Skeletal muscle satellite cell (primary cell): ENCODE results near the gene MYOD1.

Experiments
- H3K27me3 ChIP-seq: 2 replicates; pipeline ENCODE4 v1.7.0; 2013; ENCODE audit warnings: low read length; ENCODE audit not compliant: control insufficient read depth, insufficient read depth
- H3K36me3 ChIP-seq: 2 replicates; pipeline ENCODE4 v1.7.0; 2013; ENCODE audit warnings: mild to moderate bottlenecking, control low read depth, low read length; ENCODE audit not compliant: insufficient read depth
- H3K4me1 ChIP-seq: 2 replicates; pipeline ENCODE4 v1.7.0; 2013; ENCODE audit warnings: low read length; ENCODE audit not compliant: control insufficient read depth, insufficient read depth
- H3K4me2 ChIP-seq: 2 replicates; pipeline ENCODE4 v1.7.0; 2013; ENCODE audit warnings: mild to moderate bottlenecking, low read length
- H3K4me3 ChIP-seq: 2 replicates; pipeline ENCODE4 v1.7.0; 2013; ENCODE audit warnings: low read length
- H3K9ac ChIP-seq: 2 replicates; pipeline ENCODE4 v1.7.0; 2013; ENCODE audit warnings: mild to moderate bottlenecking, low read depth, low read length, moderate library complexity
- H3K9me3 ChIP-seq: replicated peaks from 2 replicates; pipeline ENCODE4 v1.7.0; 2013; ENCODE audit warnings: mild to moderate bottlenecking, control low read depth, low read length

The MYOD1 gene

DNA sequence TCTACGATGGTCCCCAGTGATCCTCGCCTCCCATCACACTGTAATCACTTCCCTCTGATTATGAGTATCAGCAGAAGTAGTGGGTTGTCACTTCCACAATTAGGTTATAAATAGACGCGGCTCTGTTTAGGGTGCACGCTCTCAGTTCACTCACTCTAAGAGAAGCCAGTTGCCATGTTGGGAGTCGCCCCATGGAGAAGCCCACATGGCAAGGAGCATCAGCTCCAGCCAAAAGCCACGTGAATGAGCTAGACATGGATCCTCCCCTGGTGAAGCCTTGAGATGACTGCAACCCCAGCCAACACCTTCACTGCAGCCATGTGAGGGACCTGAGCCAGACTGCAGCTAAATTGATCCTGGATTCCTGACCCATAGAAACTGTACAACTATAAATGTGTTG is 26.4 kb upstream of the MYOD1 start:
- no peak overlapping the region for H3K4me2 ChIP-seq
- H3K27me3 ChIP-seq, result peaks cover 16% of the 10 kb centered on the region
- H3K4me1 ChIP-seq, result peaks cover 15% of the 10 kb centered on the region
- no peak overlapping the region for H3K4me3 ChIP-seq
- no peak overlapping the region for H3K9ac ChIP-seq
- no peaks in the 10 kb centered on the region for H3K36me3 ChIP-seq
- H3K9me3 ChIP-seq, result no peaks in the 10 kb centered on the region

DNA sequence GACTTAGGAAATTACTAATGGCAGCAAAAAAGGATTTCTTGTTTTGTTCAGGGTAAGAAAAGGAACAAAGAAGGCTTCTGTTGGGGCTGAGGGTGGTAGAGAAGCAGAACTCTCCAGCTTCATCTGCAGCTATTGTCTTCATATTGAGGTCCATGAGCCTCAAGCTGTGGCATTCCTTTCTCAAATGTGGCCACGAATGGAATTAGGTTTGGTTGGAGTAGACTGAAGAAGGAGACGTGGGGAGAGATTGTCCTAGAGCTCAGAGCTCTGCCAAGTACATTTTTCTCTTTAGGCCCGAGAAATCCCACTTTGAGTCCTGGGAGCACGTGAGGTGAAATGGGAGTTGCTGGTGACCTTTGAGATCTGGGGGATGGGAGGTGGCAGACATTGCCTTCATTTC is 25.8 kb upstream of the MYOD1 start:
- no peak overlapping the region for H3K4me3 ChIP-seq
- H3K9me3 ChIP-seq, result no peaks in the 10 kb centered on the region
- H3K4me1 ChIP-seq, result peaks cover 9% of the 10 kb centered on the region
- H3K4me2 ChIP-seq, result no peak overlapping the region
- no peaks in the 10 kb centered on the region for H3K36me3 ChIP-seq
- H3K9ac ChIP-seq, result no peak overlapping the region
- peaks cover 16% of the 10 kb centered on the region for H3K27me3 ChIP-seq

DNA sequence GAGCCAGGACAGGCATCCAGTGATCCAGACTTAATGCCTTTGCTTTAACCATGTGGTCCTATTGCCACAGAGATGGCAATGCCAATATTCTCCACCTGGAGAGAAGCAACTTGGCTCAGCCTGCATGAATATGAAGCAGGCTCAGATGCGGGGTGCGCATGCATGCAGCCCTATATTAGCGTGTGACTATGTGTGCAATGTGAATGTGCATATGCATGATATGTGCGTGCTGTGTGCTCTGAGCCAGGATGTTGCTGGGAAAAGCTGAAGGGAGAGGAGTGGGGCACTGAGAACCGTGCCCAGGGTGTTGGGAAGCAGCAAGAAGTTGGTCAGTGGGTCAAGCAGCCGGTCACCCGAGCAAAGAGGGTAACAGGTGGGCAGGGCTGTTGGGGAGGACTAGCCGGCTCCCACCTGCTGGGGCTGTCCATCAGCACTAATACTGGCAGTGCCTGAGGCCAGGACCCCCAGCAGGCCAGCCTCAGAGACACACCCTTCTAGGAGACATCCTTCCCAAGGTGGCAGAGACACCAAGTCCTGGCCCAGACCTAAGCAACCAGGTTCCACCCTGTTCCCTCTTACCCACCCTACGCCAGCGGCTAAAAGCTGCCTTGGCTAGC is 24.8 kb upstream of the MYOD1 start:
- no peak overlapping the region for H3K4me2 ChIP-seq
- no peaks in the 10 kb centered on the region for H3K36me3 ChIP-seq
- H3K4me1 ChIP-seq, result peaks cover 14% of the 10 kb centered on the region
- peaks cover 16% of the 10 kb centered on the region for H3K27me3 ChIP-seq
- H3K9ac ChIP-seq, result no peak overlapping the region
- H3K4me3 ChIP-seq, result no peak overlapping the region
- no peaks in the 10 kb centered on the region for H3K9me3 ChIP-seq

DNA sequence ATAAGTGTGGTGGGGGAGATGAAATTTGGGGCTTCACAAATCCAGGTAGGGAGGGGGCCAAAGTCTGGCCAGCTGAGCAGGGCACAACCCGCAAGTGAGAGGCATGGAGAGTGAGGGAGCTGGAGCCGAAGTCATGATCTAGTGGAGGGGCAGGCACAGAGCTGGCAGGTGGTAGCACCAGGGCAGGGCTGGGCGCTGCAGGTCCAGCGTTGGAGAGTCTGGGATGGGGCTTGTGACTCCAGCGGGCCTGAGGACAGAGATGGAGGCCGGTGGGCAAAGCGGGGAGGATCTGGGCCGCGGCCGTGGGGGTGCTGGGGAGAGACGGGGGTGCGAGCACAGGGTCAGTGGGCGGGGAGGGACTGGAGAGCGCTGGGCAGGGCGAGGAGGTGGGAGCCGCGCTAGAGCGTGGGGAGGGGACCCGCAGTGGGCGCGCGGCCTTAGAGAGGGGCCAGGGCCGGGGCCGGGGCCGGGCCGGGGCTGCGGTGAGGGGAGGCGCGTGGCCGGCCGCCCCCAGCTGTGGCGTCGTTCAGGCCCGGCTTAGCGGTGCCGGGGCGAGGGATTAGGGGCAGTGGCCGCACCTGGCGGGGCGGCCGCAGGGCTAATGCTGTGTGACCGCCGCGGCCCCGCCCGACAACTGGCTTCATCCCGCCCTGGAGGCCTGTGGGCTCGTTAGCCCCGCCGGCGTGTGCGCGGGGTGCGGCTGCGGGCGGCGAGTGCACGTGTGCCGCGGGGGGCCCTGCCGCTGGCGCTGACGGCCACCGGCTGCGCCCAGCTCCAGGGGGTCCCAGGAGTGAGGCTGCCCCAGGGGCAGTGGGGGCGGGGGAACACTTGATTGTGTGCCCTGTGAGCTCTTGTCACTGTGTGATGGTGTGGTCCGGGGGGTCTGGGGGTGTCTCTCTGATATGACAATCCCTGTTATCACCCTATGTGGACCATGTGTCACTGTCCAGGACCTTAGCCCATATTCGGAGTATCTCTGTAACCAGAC is 23.6 kb upstream of the MYOD1 start:
- Histone ChIP-seq H3K4me1 (peaks cover 18% of the 10 kb centered on the region), H3K27me3 (peaks cover 16% of the 10 kb centered on the region), H3K9me3 (no peaks in the 10 kb centered on the region), H3K9ac (no peak overlapping the region), H3K4me2 (no peak overlapping the region), H3K4me3 (no peak overlapping the region), H3K36me3 (no peaks in the 10 kb centered on the region)

GRCh38 chr11:17696741-17697140 is 22.6 kb upstream of the MYOD1 start:
- Histone ChIP-seq H3K4me3 (no peak overlapping the region), H3K4me2 (no peak overlapping the region), H3K9me3 (no peaks in the 10 kb centered on the region), H3K27me3 (peaks cover 16% of the 10 kb centered on the region), H3K36me3 (no peaks in the 10 kb centered on the region), H3K4me1 (peaks cover 15% of the 10 kb centered on the region), H3K9ac (no peak overlapping the region)

DNA sequence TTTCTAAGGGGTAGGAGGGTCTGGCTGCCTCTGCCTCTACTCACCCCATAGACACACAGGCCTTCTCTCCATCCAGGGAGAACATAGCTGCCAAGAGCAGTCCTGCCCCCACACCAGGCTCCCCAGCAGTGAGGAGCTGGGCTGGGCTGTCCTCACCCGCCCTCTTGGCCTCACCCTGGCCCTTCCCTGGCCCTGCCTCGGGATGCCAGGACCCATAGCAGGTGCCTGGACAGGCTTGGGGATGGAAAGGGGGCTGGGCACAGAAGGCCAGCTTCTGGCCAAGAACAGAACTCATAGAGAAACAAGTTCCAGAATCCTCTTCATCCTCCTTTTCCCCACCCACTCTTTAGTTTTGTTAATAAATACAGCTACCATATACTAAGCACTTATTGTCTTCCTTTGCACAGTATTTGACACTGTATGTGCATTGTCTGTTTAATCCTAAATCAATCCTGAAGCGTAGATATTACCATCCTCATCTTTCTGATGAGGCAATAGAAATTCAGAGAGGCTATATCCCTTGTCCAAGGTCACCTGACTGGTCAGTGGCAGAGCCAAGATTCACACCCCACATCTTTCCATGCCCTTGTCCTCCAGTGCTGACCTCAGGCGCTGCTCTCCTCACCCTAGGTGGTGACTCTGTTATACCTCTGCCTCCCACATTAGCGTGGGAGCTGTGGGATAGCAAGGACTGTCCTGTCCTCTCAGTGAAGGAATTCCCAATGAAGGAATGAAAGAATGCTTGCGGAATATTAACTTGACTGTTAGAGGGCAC is 22.0 kb upstream of the MYOD1 start:
- no peak overlapping the region for H3K4me2 ChIP-seq
- peaks cover 16% of the 10 kb centered on the region for H3K27me3 ChIP-seq
- peaks cover 14% of the 10 kb centered on the region for H3K4me1 ChIP-seq
- H3K36me3 ChIP-seq, result no peaks in the 10 kb centered on the region
- no peak overlapping the region for H3K4me3 ChIP-seq
- H3K9ac ChIP-seq, result no peak overlapping the region
- H3K9me3 ChIP-seq, result no peaks in the 10 kb centered on the region

- Histone ChIP-seq H3K36me3 (no peaks in the 10 kb centered on the region), H3K4me3 (no peak overlapping the region), H3K4me2 (no peak overlapping the region), H3K9me3 (no peaks in the 10 kb centered on the region), H3K9ac (peak overlapping the region; percentile 43), H3K27me3 (peaks cover 16% of the 10 kb centered on the region), H3K4me1 (peaks cover 14% of the 10 kb centered on the region)
Observed at GRCh38 chr11:17699147-17700114, 19.9 kb upstream of the MYOD1 start.

DNA sequence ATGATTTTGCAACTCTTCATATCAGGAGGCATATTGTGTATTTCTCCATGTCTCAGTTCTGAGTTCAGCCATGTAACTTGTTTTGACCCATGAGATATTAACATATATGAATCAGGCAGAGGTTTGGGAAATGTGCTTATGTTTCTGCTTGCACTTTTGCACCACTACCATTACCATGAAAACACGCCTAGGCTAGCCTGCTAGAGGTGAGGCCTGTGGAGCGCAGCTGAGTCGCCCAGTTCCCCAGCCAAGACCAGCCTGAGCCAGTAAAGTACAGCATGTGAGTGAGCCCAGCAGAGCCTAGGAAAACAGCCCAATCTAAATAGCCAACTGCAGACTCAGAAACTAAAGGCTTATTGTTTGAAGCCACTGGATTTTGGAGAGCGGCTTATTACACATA is 18.4 kb upstream of the MYOD1 start:
- Histone ChIP-seq H3K36me3 (no peaks in the 10 kb centered on the region), H3K4me1 (peaks cover 14% of the 10 kb centered on the region)

GRCh38 chr11:17702876-17703275 is 16.5 kb upstream of the MYOD1 start:
- Histone ChIP-seq H3K9ac (no peak overlapping the region), H3K4me1 (peaks cover 14% of the 10 kb centered on the region), H3K36me3 (no peaks in the 10 kb centered on the region), H3K4me2 (no peak overlapping the region), H3K9me3 (no peaks in the 10 kb centered on the region), H3K27me3 (no peaks in the 10 kb centered on the region), H3K4me3 (no peak overlapping the region)

More for the DNA sequence above, 18.4 kb upstream of the MYOD1 start:
- Histone ChIP-seq H3K4me3 (no peak overlapping the region), H3K9me3 (no peaks in the 10 kb centered on the region), H3K4me2 (no peak overlapping the region), H3K27me3 (peaks cover 4% of the 10 kb centered on the region), H3K9ac (no peak overlapping the region)

DNA sequence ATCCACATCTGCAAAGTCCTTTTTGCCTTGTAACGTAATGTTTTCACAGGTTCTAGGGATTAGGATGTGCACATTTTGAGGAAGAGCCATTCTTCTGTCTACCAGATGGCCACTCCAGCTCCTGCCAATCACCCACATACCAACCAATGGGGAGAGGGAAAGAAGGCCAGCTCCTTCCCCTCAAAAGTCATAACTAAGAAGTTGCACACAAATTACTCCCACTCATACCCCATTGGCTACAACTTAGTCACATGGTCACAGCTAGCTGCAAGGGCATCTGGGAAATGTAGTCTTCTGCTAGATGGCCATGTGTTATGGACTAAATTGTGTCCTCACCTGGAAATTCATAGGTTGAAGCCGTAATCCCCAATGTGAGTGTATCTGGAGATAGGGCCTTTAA is 15.4 kb upstream of the MYOD1 start:
- H3K27me3 ChIP-seq, result no peaks in the 10 kb centered on the region
- H3K4me2 ChIP-seq, result no peak overlapping the region
- H3K4me1 ChIP-seq, result peaks cover 10% of the 10 kb centered on the region
- no peak overlapping the region for H3K4me3 ChIP-seq
- H3K9me3 ChIP-seq, result no peaks in the 10 kb centered on the region
- no peak overlapping the region for H3K9ac ChIP-seq
- no peaks in the 10 kb centered on the region for H3K36me3 ChIP-seq
